HEK293 (cell line): Measurements from ENCODE around the gene PRSS12.

ENCODE experiments used
- CTCF ChIP-seq: fragments of 450-650 bp; formaldehyde crosslinking; IDR thresholded peaks from 2 replicates; pipeline ENCODE4 v1.5.1; 2016; ENCODE audit warnings: missing biosample characterization, missing genetic modification characterization
- ZNF555 ChIP-seq: fragments of 450-650 bp; formaldehyde crosslinking; conservative IDR thresholded peaks from 2 replicates; pipeline ENCODE4 v1.5.1; 2017; ENCODE audit warnings: missing biosample characterization, mild to moderate bottlenecking, missing genetic modification characterization, inconsistent platforms
- ZNF571 ChIP-seq: fragments of 450-650 bp; formaldehyde crosslinking; IDR thresholded peaks from 2 replicates; pipeline ENCODE4 v1.5.0; 2017; ENCODE audit warnings: missing biosample characterization, missing genetic modification characterization
- ZSCAN23 ChIP-seq: fragments of 450-650 bp; formaldehyde crosslinking; IDR thresholded peaks from 2 replicates; pipeline ENCODE4 v1.5.1; 2016; ENCODE audit warnings: missing biosample characterization, missing genetic modification characterization
- TF ChIP-seq, protein P1 (sequence below): fragments of 450-650 bp; formaldehyde crosslinking; IDR thresholded peaks from 2 replicates; pipeline ENCODE4 v1.5.1; 2016; ENCODE audit warnings: missing biosample characterization, missing genetic modification characterization
- TF ChIP-seq, protein P2 (sequence below): IDR thresholded peaks from 2 replicates; pipeline ENCODE4 v1.6.1; 2011; ENCODE audit warnings: mild to moderate bottlenecking, low read depth, low read length, borderline replicate concordance

DNA sequence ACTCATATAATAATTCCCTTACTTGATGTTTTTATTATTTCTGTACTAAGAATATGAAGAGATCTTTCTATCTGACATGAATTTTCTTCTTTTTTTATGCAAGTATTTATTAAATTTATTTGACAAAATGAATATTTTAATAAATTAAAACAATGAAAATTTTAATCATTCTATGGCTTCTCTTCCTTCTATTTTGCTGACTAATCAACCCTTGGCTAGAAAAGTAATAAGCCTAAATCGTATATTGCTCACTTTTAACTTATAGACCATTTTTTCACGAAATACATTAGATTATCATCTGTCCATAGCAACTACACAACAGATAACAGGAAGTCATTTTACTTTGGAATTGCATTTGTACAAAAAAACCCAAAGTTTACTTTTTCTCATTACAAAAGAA, 38.6 kb downstream of the PRSS12 start:
- no peak for TF ChIP-seq CTCF (tag by site-specific recombination)
- TF ChIP-seq, protein P1, sequence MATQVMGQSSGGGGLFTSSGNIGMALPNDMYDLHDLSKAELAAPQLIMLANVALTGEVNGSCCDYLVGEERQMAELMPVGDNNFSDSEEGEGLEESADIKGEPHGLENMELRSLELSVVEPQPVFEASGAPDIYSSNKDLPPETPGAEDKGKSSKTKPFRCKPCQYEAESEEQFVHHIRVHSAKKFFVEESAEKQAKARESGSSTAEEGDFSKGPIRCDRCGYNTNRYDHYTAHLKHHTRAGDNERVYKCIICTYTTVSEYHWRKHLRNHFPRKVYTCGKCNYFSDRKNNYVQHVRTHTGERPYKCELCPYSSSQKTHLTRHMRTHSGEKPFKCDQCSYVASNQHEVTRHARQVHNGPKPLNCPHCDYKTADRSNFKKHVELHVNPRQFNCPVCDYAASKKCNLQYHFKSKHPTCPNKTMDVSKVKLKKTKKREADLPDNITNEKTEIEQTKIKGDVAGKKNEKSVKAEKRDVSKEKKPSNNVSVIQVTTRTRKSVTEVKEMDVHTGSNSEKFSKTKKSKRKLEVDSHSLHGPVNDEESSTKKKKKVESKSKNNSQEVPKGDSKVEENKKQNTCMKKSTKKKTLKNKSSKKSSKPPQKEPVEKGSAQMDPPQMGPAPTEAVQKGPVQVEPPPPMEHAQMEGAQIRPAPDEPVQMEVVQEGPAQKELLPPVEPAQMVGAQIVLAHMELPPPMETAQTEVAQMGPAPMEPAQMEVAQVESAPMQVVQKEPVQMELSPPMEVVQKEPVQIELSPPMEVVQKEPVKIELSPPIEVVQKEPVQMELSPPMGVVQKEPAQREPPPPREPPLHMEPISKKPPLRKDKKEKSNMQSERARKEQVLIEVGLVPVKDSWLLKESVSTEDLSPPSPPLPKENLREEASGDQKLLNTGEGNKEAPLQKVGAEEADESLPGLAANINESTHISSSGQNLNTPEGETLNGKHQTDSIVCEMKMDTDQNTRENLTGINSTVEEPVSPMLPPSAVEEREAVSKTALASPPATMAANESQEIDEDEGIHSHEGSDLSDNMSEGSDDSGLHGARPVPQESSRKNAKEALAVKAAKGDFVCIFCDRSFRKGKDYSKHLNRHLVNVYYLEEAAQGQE (tag by site-specific recombination), result no peak
- TF ChIP-seq ZNF555 (tag by site-specific recombination), result no peak
- TF ChIP-seq, protein P2, sequence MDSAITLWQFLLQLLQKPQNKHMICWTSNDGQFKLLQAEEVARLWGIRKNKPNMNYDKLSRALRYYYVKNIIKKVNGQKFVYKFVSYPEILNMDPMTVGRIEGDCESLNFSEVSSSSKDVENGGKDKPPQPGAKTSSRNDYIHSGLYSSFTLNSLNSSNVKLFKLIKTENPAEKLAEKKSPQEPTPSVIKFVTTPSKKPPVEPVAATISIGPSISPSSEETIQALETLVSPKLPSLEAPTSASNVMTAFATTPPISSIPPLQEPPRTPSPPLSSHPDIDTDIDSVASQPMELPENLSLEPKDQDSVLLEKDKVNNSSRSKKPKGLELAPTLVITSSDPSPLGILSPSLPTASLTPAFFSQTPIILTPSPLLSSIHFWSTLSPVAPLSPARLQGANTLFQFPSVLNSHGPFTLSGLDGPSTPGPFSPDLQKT, result no peak
- TF ChIP-seq ZNF571 (tag by site-specific recombination), result no peak
- TF ChIP-seq ZSCAN23, result no peak
